GM19238 (cell line): Measurements from ENCODE around the gene KCNAB1.

Source experiments
- DNase-seq: peaks from one replicate; pipeline ENCODE4 v3.0.0; 2011; ENCODE audit warnings: low spot score; ENCODE audit not compliant: insufficient read length

Gene KCNAB1

GRCh38 chr3:156445117-156446090 lies 325.0 kb downstream of the KCNAB1 start:
- DNase-seq, result no peak

- DNase-seq, result peak; percentile 24
These were observed 327.9 kb downstream of the KCNAB1 start for GRCh38 chr3:156448300-156448699.

GRCh38 chr3:156449710-156450574 lies 329.6 kb downstream of the KCNAB1 start:
- DNase-seq, result no peak

DNA sequence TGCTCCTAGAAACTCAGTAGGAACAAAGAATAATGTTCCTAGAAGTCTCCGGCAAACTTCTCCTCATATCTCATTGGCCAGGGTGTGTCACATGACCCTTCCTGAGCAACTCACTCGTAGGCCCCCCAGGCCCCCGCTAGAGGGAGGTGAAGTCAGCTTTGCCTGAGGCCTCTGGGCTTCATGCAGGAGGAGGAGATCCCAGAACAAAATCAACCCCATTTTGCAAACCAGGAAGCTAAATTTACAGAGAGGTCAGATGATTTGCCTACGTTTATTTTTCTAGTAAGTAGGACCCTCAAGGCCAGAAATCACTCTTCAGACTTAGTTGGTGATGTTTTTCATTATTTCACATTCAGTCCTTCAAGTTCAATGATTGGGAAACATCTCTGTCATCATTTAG lies 335.5 kb downstream of the KCNAB1 start:
- no peak for DNase-seq

DNA sequence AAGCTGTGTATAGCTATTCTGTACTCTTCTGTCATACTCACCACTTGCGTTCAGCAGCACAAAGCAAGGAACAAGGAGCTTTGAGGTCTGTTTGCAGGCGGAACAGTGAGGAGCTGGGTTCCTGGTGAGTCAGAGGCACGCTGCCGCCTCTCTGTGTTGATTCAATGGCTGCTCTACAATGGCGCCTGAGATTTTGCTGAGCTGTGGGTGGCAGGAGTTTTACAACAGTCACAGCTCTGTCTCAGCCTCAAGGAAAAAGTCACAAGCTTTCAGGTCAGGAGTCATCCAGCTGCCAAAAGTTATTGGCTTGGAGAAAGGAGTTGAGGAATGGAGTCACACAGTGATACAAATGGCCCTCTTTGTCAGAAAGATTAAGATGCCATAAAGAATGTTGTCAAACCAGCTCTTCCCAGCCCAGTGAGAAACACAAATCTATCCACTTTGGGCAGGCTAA lies 336.4 kb downstream of the KCNAB1 start:
- DNase-seq, result no peak

DNA sequence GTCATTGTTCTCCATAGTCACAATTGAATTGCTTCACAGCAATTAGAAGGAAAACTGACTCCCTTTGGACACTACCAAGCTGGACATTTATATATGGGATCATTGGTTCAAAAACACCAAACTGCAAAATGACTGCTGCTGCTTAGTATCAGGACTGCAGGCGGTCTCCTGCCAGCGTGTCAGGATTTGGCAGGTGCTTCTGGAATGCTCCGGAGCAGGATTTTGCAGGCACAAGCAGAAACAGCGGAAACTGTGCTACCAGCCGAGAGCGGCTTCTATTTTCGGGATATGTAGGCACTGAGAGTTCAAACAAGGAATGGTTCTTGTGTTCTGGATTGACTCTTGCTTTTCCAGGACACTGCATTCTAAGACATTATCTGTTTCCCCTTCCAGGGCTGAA lies 339.1 kb downstream of the KCNAB1 start:
- DNase-seq, result no peak

DNA sequence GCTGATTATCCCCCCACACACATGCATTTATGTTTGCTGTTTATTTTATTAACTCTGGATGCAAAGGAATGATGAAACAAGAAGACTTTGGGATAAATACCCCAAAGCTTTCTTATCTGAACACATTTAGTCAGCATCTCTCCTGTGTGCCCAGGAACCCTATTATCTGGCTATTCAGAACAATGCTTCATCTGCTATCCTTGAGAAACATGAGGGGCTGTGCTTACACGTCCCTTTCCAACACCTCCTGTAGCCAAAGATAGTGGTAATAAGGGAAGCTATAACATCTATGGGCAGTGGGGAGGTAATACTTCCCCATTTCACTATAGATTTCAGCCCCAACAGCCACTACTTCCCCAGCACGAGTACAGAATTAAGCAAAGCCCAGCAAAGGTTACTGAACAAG lies 339.8 kb downstream of the KCNAB1 start:
- DNase-seq, result no peak

DNA sequence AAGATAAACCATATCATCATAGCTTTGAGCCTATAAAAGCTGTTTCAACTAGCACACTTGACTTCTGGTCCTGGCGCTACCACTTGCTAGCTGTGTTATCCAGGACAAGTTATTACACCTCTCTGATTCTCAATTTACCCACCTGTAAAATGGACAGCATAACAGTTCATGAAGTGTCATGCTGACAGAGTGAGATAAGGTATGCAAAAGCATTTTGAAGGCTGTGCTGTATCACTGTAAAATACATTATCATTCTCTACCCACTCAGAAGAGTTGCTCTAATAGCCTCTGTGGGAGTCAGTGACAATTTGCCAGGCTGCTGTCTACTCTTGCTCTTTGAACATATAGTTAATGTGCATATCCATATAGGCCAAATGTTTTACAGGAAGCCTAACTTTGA lies 341.5 kb downstream of the KCNAB1 start:
- no peak for DNase-seq

- no peak for DNase-seq
These were observed 342.7 kb downstream of the KCNAB1 start for GRCh38 chr3:156463123-156463522.

- no peak for DNase-seq
These were observed 344.8 kb downstream of the KCNAB1 start for GRCh38 chr3:156465194-156465593.

GRCh38 chr3:156469456-156469855 lies 349.1 kb downstream of the KCNAB1 start:
- no peak for DNase-seq

DNA sequence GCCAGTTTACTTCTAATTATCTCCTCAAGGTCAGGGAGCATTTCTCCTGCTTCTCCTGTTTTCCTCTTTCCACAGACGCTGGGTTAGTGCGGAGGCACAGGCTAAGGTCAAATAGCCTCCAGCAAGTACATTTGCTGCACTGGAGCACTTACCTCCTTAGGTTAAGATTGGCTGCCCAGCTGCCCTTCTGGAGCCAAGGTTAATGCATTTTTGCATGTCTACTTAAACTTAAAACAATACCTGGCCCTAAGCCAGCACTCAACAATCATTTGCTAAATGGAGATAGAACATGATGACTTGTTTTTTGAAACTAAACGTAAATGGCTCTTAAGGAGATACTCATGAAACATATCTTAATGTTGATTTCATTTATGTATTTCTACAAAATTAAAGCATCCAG lies 351.1 kb downstream of the KCNAB1 start:
- DNase-seq, result no peak

DNA sequence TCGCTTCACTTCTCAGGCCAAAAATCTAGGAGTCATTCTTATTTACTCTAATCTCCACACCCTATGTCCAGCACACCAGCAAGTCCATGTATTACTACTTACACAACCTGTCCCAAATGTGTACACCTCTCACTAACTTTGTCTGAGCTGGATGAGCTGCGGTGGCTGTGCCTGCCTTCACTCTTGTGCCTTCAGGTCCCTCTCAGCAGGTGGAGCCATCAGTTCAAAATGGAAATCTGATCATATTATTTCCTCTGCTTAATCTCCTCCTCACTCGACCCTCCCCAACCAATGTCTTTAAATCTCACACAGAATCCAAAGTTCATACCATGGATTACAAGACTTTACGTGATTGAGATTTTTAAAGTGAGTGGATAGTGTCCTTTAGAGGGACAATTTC lies 351.8 kb downstream of the KCNAB1 start:
- no peak for DNase-seq

DNA sequence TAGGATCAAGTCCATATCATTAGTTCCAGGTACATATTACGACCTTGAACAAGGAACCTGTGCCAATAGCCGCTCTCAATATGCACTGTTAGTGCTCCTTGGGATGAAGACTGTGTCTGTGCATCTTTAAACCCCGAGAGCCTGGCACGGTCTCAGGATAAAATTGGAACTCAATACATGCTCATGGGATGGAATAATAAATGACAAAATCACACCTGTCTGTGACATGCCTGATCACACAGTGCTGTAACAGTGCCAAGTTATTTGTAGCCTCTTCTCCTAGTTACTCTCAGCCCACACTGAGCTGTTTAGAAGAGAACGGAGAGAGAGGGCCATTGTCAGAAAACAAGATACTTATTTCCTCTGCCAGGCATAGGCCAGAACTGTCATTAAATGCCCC lies 352.3 kb downstream of the KCNAB1 start:
- no peak for DNase-seq

- no peak for DNase-seq
These were observed 353.0 kb downstream of the KCNAB1 start for GRCh38 chr3:156473341-156473740.

DNA sequence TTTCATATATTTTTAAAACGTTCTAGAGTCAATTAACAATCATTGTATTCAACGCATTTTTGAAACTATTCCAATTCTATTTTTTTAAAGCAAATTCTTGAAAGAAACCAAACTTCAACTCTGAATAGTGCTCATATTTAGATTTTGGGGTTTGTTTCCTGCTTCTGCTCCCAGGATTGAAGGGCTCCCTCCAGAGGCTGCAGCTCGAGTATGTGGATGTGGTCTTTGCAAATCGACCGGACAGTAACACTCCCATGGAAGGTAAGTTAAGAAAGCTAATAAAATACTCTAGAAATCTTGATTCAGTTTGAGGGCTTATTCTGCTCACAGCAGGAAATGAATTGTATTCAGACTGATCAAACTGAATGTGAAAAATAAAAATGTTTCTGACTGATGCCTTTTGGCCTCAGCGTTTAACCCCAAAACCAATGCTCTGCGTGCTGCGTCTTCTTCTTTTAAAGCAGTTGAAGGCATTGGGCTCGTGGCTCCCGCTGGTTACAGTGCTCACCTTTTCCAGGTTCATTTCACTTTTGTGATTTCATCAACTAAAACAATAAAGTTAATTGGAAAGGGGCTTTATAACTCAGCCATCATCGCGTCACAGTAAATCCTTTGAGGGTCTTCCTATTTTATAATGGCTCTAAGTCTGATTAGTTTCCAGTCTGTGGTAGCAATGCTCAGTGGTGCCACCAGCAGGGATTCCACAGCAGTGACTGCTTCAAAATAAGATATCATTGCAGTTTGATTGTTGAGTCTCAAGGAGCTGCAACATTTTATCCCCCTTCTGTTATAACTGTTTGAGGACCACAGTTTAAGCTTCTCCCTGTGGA lies 354.4 kb downstream of the KCNAB1 start:
- DNase-seq, result no peak

GRCh38 chr3:156477323-156477722 lies 356.9 kb downstream of the KCNAB1 start:
- DNase-seq, result no peak

GRCh38 chr3:156478891-156479290 lies 358.5 kb downstream of the KCNAB1 start:
- DNase-seq, result no peak

GRCh38 chr3:156479604-156480003 lies 359.2 kb downstream of the KCNAB1 start:
- no peak for DNase-seq

GRCh38 chr3:156480949-156481348 lies 360.6 kb downstream of the KCNAB1 start:
- no peak for DNase-seq

- no peak for DNase-seq
These were observed 362.6 kb downstream of the KCNAB1 start for GRCh38 chr3:156483002-156483401.
